CD4-positive, alpha-beta T cell (primary cell): ENCODE data around the gene CAPN2. TPM values are rescaled to one million over a fixed set of nuclear protein-coding genes. Genes with fewer than 3 reads are reported as not detected.
"Not testable (repeated sequence)": the region's sequence is repeated elsewhere in the genome, so short reads cannot be mapped to it uniquely, and the experiment has no call there.

ENCODE experiments used
- ATAC-seq: fragments of 200-7000 bp; cut with Tn5 transposase; one replicate; pipeline ENCODE4 v1.10.0; 2022; ENCODE audit warnings: mild to moderate bottlenecking; ENCODE audit not compliant: poor library complexity
- CTCF ChIA-PET: fragments of 350-600 bp; sonication (Branson Sonifier 250); formaldehyde crosslinking; loops from one replicate; lab custom pipeline; 2021; ENCODE audit warnings: antibody characterized with exemption, inconsistent platforms; lab: Charles Lee
- POLR2A ChIA-PET: fragments of 350-600 bp; sonication (Branson Sonifier 250); formaldehyde crosslinking; loops from one replicate; lab custom pipeline; 2021; ENCODE audit warnings: antibody characterized with exemption, inconsistent platforms; lab: Charles Lee
- DNase-seq, 14 experiments: peaks; one replicate each; pipeline ENCODE4 v3.0.0-alpha.2; 2013 to 2020; ENCODE audit warnings: mixed read lengths in 2 of 14
- H3K27ac ChIP-seq, 2 donors: one replicate each; pipeline versions ENCODE4 v1.5.1 to v1.7.0; 2013; ENCODE audit warnings: low read length in 2 of 2, low read depth in 1 of 2, mild to moderate bottlenecking in 1 of 2
- H3K27me3 ChIP-seq, 2 experiments: 1 replicate in 1 of 2; 2 replicates in 1 of 2; pipeline versions ENCODE4 v1.6.1 to v1.7.0; 2013; ENCODE audit warnings: low read length in 2 of 2, control low read depth in 1 of 2, mild to moderate bottlenecking in 1 of 2, moderate library complexity in 1 of 2; ENCODE audit not compliant: insufficient read depth in 2 of 2, control insufficient read depth in 1 of 2
- H3K36me3 ChIP-seq: one replicate; pipeline ENCODE4 v1.6.1; 2013; ENCODE audit warnings: low read length, control low read depth; ENCODE audit not compliant: insufficient read depth
- H3K4me1 ChIP-seq: one replicate; pipeline ENCODE4 v1.6.1; 2013; ENCODE audit warnings: low read length, control low read depth; ENCODE audit not compliant: insufficient read depth
- H3K4me3 ChIP-seq: one replicate; pipeline ENCODE4 v1.5.1; 2013; ENCODE audit warnings: mild to moderate bottlenecking, low read length, moderate library complexity
- H3K9me3 ChIP-seq, 2 experiments: 1 replicate in 1 of 2; 2 replicates in 1 of 2; pipeline versions ENCODE4 v1.6.1 to v1.7.0; 2013; ENCODE audit warnings: low read length in 2 of 2, mild to moderate bottlenecking in 2 of 2, control low read depth in 1 of 2, moderate library complexity in 1 of 2; ENCODE audit not compliant: control insufficient read depth in 1 of 2, insufficient read depth in 1 of 2
- H3K27ac Mint-ChIP-seq: one replicate; pipeline ENCODE4 v1.8.0; 2020; ENCODE audit warnings: mixed read lengths
- H3K27me3 Mint-ChIP-seq: one replicate; pipeline ENCODE4 v1.8.0; 2021; ENCODE audit warnings: mixed read lengths
- H3K36me3 Mint-ChIP-seq: one replicate; pipeline ENCODE4 v1.8.0; 2021; ENCODE audit warnings: low read depth, mixed read lengths
- H3K4me1 Mint-ChIP-seq: one replicate; pipeline ENCODE4 v1.8.0; 2021; ENCODE audit warnings: low read depth, mixed read lengths
- H3K4me3 Mint-ChIP-seq: one replicate; pipeline ENCODE4 v1.8.0; 2020; ENCODE audit warnings: mild to moderate bottlenecking, mixed read lengths
- H3K9me3 Mint-ChIP-seq: one replicate; pipeline ENCODE4 v1.8.0; 2020; ENCODE audit warnings: mixed read lengths
- intact Hi-C, 2 experiments: fragments of 100-400 bp; cut with DNase I in 1 of 2; cut with micrococcal nuclease in 1 of 2; formaldehyde crosslinking; loops; one replicate each; pipeline versions ENCODE4 v1.15.1 to v1.9.0; 2023 to 2025; cut with DNase I, micrococcal nuclease
- total RNA-seq, 174 experiments: library from RNA in 2 of 174; stranded (reverse) in 2 of 174; gene quantifications; one replicate each; pipeline ENCODE4 v1.2.3 and lab custom pipeline; 2021 to 2026
- TF ChIP-seq, protein P1 (sequence below): fragments of 200-600 bp; IDR thresholded peaks from one replicate; pipeline ENCODE4 v1.8.0; 2022; ENCODE audit warnings: antibody characterized with exemption, mild to moderate bottlenecking

The CAPN2 gene
- total RNA-seq, 2 experiments from 2014 or later = 110 to 114 TPM

DNA sequence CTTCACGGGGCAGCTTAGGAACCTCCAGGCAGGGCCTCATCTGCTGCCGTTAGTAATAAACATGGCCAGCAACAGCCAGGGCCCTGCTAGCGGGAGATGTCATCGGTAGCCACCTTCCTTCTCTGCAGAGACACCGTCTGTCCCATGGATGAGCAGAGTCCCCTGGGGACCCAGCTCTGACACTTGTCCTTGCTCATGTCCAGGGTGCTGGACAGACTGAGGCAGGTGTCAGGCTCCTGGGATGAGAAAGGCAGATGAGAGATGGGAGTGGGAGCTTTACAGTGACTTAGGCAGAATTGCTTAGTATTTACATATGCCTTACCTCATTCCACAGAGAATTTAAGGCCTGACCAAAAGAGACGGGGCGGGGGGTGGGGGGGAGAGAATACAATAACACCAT, 25.0 kb downstream of the CAPN2 start:
- Histone ChIP-seq H3K9me3 (no peaks in the 10 kb centered on the region), H3K27me3 (no peaks in the 10 kb centered on the region), H3K4me3 (no peak overlapping the region), H3K4me1 (peaks cover 17% of the 10 kb centered on the region), H3K36me3 (peaks cover 58% of the 10 kb centered on the region), H3K27ac (no peak overlapping the region)
- H3K27ac Mint-ChIP-seq = no peak overlapping the region
- peaks cover 4% of the 10 kb centered on the region for H3K4me1 Mint-ChIP-seq
- no peak overlapping the region for H3K4me3 Mint-ChIP-seq
- DNase-seq (no peak), ATAC-seq (no peak)
- TF ChIP-seq, protein P1, sequence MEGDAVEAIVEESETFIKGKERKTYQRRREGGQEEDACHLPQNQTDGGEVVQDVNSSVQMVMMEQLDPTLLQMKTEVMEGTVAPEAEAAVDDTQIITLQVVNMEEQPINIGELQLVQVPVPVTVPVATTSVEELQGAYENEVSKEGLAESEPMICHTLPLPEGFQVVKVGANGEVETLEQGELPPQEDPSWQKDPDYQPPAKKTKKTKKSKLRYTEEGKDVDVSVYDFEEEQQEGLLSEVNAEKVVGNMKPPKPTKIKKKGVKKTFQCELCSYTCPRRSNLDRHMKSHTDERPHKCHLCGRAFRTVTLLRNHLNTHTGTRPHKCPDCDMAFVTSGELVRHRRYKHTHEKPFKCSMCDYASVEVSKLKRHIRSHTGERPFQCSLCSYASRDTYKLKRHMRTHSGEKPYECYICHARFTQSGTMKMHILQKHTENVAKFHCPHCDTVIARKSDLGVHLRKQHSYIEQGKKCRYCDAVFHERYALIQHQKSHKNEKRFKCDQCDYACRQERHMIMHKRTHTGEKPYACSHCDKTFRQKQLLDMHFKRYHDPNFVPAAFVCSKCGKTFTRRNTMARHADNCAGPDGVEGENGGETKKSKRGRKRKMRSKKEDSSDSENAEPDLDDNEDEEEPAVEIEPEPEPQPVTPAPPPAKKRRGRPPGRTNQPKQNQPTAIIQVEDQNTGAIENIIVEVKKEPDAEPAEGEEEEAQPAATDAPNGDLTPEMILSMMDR = no peak
- ChIA-PET CTCF (interaction anchor here (0.9 kb wide), 1 partner anchor 12 kb away, joined by 6 read pairs; no protein-coding TSS in a partner anchor), POLR2A (no interaction called here)
- intact Hi-C loops = no loop called here
- H3K27me3 Mint-ChIP-seq = no peaks in the 10 kb centered on the region
- H3K36me3 Mint-ChIP-seq = peaks cover 31% of the 10 kb centered on the region
- no peaks in the 10 kb centered on the region for H3K9me3 Mint-ChIP-seq

DNA sequence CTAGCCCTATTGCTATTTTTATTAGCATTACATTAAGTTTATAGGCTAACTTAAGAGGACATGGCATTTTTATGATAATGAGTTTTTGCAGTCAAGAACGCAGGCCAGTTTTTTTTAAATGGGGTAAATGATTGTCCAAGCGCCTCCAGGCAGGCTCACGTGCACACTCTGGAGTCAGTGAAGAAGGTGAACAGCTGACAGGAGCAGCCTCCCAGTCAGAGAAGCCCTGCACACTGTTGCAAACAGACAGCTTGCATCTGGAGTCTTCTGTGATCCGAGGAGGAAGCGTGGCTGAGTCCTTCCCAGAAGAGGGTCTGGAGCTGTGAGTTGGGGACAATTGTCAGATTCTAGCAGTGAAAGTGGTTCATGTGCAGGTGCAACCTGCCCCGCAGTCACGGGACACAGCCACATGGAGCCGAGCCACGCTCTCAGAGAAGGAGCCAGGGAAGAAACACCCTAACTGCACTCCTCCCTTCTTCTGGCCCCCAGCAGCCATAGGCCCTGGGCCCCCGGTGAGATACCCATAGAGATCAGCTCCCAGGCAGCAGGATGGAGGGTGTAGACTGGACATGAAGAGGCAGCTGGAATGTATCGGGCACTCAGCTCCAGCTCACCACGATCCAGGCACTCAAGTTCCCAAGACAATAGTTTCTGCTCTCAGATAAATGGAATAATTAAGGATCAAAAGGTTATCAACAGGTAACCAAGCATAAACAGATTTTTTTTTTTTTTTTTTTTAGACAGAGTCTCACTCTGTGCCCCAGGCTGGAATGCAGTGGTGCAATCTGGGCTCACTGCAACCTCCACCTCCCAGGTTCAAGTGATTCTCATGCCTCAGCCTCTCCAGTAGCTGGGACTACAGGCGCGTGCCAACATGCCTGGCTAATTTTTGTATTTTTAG, 26.4 kb downstream of the CAPN2 start:
- H3K4me1 Mint-ChIP-seq = no peaks in the 10 kb centered on the region
- intact Hi-C loops = no loop called here
- ATAC-seq (no peak), DNase-seq (no peak)
- H3K27me3 Mint-ChIP-seq = no peaks in the 10 kb centered on the region
- H3K4me1 ChIP-seq = peaks cover 13% of the 10 kb centered on the region
- ChIA-PET CTCF (interaction anchor here (1.1 to 2.6 kb wide), 2 partner anchors 10 to 40 kb away, joined by 3 to 15 read pairs; no protein-coding TSS in a partner anchor), POLR2A (no interaction called here)
- H3K36me3 Mint-ChIP-seq = peaks cover 40% of the 10 kb centered on the region
- H3K4me3 ChIP-seq = no peak overlapping the region
- TF ChIP-seq, protein P1 = no peak
- no peaks in the 10 kb centered on the region for H3K9me3 Mint-ChIP-seq
- no peak overlapping the region for H3K27ac Mint-ChIP-seq
- H3K9me3 ChIP-seq = no peaks in the 10 kb centered on the region
- no peak overlapping the region for H3K4me3 Mint-ChIP-seq
- no peaks in the 10 kb centered on the region for H3K27me3 ChIP-seq
- peaks cover 58% of the 10 kb centered on the region for H3K36me3 ChIP-seq
- no peak overlapping the region for H3K27ac ChIP-seq

DNA sequence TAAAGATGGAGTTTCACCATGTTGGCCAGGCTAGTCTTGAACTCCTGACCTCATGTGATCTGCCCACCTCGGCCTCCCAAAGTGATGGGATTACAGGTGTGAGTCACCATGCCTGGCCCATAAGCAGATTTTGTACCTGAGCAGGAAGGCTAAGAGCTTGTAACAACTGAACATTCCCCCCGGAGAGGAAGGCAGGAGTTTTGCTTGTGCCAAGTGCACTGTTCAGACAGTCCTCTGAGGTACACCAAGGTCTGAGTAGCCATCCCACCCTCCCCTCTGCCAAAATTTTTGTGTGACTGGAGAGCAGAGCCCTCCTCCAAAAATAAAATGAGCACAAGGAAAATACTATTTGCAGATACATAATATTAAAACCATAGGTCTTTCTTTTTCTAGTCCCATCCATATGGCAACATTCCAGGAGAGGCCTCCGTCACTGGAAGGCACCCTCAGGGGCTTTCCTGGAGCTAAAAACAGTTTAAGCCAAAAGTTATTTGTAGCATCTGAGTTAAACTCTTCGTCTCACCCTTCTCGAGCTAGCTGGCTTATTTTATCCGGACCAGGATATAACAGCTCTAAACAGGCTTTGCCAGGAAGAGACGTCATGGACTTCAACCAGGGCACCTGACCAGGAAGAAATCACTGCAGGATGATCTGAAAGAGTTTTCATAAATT, 27.2 kb downstream of the CAPN2 start:
- Mint-ChIP-seq H3K9me3 (no peaks in the 10 kb centered on the region), H3K4me1 (no peaks in the 10 kb centered on the region), H3K27me3 (no peaks in the 10 kb centered on the region), H3K4me3 (no peak overlapping the region), H3K27ac (no peak overlapping the region), H3K36me3 (peaks cover 47% of the 10 kb centered on the region)
- Histone ChIP-seq H3K27me3 (no peaks in the 10 kb centered on the region), H3K9me3 (no peaks in the 10 kb centered on the region), H3K36me3 (peaks cover 57% of the 10 kb centered on the region), H3K27ac (no peak overlapping the region), H3K4me1 (peaks cover 10% of the 10 kb centered on the region), H3K4me3 (no peak overlapping the region)
- POLR2A ChIA-PET = no interaction called here
- TF ChIP-seq, protein P1 = no peak
- DNase-seq (no peak), ATAC-seq (no peak)
- intact Hi-C loops = loop anchor here in 1 of 2 experiments (10.0 kb wide), 1 partner anchor 615 kb away; no protein-coding TSS in a partner anchor
- CTCF ChIA-PET = interaction anchor here (1.1 to 2.6 kb wide), 2 partner anchors 10 to 41 kb away, joined by 3 to 15 read pairs; no protein-coding TSS in a partner anchor

DNA sequence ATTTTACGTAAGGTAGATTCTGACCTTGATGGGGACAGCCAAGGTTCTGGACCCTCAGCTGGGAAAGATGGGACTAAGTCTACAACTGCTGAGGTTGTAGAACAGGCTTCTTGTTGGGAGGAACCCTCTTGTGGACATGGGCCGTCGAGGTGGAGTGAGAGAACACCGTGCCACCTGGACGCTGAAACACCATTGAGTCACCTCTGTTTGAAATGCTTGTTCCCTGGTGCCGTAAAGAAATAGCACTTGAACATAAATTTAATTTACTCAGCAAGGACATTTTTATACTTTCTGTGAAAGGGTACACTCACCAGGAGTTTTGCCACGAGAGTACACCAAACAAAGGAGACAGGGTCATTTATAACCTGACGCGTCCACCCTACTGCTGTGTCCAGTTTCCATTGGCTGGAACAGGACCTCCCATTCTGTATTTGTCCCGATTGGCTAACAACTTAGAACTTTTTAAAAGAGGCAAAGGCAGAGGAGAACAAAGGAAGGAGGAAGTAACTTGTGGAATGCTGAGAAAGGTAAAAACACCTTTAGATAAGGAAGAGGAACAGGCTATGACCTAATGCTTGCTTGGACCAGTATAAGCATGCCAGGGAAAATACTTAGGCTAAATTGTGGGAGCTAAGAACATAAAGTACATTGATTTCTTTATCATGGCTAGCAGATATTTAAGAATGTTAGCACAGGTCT, 27.8 kb downstream of the CAPN2 start:
- H3K27me3 ChIP-seq, POLR2A ChIA-PET, H3K9me3 Mint-ChIP-seq, H3K27ac ChIP-seq, H3K27ac Mint-ChIP-seq, DNase-seq, H3K4me3 ChIP-seq, H3K27me3 Mint-ChIP-seq, ATAC-seq, H3K9me3 ChIP-seq, H3K4me3 Mint-ChIP-seq, H3K4me1 Mint-ChIP-seq: not testable (repeated sequence)
- H3K36me3 ChIP-seq = peaks cover 60% of the 10 kb centered on the region
- CTCF ChIA-PET = interaction anchor here (2.6 kb wide), 1 partner anchor 9 kb away, joined by 15 read pairs; no protein-coding TSS in a partner anchor
- intact Hi-C loops = loop anchor here in 1 of 2 experiments (10.0 kb wide), 1 partner anchor 615 kb away; no protein-coding TSS in a partner anchor
- H3K36me3 Mint-ChIP-seq = peaks cover 47% of the 10 kb centered on the region
- peaks cover 10% of the 10 kb centered on the region for H3K4me1 ChIP-seq
